ENCODE measurements around the gene HERPUD1. TPM values are rescaled to one million over a fixed set of nuclear protein-coding genes. Genes with fewer than 3 reads are reported as not detected.

The HERPUD1 gene
- total and polyA plus RNA-seq, 9 of the 15 experiments (the other 6 are each of a cell fraction or from before 2014, with no cell fraction given): 14.2 to 60.7 (median 37.4) TPM

DNA sequence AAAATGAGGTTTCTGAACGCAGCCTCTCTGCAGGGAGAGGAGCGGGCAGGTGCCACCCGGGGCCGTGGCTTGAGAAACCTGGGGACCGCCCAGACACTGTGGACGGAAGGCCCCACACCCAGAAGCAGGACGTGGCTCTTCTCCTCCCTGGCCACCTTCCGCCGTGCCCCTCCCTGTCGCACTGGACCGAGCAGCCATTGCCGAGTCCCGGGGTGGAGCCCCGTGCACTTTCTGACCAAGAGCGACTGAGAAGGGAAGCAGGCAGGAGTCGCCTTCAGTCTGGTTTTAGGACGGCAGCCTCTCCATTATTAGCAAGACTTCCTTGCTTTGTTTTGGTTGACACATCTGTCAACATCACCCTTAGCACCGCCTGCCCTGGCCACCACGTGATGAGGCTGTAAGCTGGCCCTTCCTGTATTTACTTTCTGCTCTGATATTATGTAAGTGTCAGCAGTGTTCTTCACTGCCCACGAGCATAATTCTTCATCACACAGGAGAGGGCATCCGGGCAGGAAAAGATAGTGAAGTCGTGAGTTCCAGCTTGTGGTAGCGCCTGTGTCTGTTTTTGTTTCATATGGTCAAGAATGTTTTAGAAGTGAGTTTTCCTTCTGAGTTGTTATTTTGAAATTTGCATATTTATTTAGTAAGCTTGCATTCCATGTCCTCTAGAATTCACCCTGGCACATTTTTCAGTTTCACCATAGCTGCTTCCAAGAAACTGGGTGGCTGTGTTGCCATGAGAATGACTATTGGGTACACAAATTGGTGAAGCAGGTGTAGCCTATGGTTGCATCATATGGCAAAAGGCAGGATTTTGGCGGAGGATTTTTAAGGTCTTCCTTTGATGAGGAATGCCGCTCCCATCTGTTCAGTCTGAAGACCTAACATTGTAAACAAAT lies 1.0 kb downstream of the HERPUD1 start (continued):
- TF ChIP-seq, protein P1, sequence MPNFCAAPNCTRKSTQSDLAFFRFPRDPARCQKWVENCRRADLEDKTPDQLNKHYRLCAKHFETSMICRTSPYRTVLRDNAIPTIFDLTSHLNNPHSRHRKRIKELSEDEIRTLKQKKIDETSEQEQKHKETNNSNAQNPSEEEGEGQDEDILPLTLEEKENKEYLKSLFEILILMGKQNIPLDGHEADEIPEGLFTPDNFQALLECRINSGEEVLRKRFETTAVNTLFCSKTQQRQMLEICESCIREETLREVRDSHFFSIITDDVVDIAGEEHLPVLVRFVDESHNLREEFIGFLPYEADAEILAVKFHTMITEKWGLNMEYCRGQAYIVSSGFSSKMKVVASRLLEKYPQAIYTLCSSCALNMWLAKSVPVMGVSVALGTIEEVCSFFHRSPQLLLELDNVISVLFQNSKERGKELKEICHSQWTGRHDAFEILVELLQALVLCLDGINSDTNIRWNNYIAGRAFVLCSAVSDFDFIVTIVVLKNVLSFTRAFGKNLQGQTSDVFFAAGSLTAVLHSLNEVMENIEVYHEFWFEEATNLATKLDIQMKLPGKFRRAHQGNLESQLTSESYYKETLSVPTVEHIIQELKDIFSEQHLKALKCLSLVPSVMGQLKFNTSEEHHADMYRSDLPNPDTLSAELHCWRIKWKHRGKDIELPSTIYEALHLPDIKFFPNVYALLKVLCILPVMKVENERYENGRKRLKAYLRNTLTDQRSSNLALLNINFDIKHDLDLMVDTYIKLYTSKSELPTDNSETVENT (CRISPR knock-in tag; IDR thresholded peaks at IDR 0.05): no peak
- TF ChIP-seq, protein P2, sequence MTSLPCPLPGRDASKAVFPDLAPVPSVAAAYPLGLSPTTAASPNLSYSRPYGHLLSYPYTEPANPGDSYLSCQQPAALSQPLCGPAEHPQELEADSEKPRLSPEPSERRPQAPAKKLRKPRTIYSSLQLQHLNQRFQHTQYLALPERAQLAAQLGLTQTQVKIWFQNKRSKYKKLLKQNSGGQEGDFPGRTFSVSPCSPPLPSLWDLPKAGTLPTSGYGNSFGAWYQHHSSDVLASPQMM (CRISPR knock-in tag; IDR thresholded peaks at IDR 0.05): no peak
- TF ChIP-seq RUNX1 (IDR thresholded peaks at IDR 0.05; ENCODE audit: low read depth) (0 out of 2 replicates have a peak, but pooled peaks have one; percentile 41), ATF3 (IDR thresholded peaks at IDR 0.05) (peak; percentile 60), ATF3 (CRISPR knock-in tag; conservative IDR thresholded peaks at IDR 0.05) (no peak), POLR2G (IDR thresholded peaks at IDR 0.05; ENCODE audit: low read depth, low read length) (peak; percentile 54), TCF15 (CRISPR knock-in tag; IDR thresholded peaks at IDR 0.05) (no peak), BDP1 (IDR thresholded peaks at IDR 0.05; ENCODE audit: insufficient read depth, insufficient read length) (no peak), MEIS2 (IDR thresholded peaks at IDR 0.05; ENCODE audit: partially characterized antibody) (peak; percentile 91), TEAD2 (tag; IDR thresholded peaks at IDR 0.05) (no peak)
